HG03521 (cell line): ENCODE measurements around the gene PLCB3.

Source experiments
- ATAC-seq: cut with Tn5 transposase; IDR thresholded peaks from one replicate; pipeline ENCODE4 v1.9.1; 2021; ENCODE audit warnings: mild to moderate bottlenecking, moderate library complexity; ENCODE audit not compliant: unreplicated experiment

PLCB3 gene

DNA sequence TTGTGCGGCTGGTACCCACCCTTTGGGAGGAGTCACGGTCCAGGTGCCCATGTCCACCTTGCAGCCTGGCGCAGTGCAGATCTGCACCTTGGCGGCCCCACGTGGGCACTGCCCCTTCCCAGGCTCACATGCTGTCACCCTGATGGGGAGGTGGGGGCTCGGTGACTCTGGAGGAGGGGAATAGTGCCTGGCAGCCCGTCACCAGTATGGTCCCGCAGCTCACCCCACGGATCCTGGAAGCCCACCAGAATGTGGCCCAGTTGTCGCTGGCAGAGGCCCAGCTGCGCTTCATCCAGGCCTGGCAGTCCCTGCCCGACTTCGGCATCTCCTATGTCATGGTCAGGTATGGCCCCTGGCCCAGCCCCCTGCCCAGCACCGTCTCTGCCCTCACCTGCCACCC, 30.5 kb upstream of the PLCB3 start:
- no peak for ATAC-seq

GRCh38 chr11:64222651-64223000, 28.7 kb upstream of the PLCB3 start:
- ATAC-seq, result no peak

DNA sequence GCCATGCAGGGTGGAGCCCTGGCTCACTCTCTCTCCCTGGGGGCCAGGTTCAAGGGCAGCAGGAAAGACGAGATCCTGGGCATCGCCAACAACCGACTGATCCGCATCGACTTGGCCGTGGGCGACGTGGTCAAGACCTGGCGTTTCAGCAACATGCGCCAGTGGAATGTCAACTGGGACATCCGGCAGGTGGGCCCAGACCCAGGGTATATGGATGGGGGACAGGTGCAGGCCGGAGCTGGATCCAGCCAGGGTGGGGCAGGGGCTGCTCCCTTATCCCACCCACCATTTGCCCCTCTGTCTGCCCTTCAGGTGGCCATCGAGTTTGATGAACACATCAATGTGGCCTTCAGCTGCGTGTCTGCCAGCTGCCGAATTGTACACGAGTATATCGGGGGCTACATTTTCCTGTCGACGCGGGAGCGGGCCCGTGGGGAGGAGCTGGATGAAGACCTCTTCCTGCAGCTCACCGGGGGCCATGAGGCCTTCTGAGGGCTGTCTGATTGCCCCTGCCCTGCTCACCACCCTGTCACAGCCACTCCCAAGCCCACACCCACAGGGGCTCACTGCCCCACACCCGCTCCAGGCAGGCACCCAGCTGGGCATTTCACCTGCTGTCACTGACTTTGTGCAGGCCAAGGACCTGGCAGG, 28.2 kb upstream of the PLCB3 start:
- no peak for ATAC-seq

- no peak for ATAC-seq
These were observed 27.0 kb upstream of the PLCB3 start for GRCh38 chr11:64224151-64224890.

DNA sequence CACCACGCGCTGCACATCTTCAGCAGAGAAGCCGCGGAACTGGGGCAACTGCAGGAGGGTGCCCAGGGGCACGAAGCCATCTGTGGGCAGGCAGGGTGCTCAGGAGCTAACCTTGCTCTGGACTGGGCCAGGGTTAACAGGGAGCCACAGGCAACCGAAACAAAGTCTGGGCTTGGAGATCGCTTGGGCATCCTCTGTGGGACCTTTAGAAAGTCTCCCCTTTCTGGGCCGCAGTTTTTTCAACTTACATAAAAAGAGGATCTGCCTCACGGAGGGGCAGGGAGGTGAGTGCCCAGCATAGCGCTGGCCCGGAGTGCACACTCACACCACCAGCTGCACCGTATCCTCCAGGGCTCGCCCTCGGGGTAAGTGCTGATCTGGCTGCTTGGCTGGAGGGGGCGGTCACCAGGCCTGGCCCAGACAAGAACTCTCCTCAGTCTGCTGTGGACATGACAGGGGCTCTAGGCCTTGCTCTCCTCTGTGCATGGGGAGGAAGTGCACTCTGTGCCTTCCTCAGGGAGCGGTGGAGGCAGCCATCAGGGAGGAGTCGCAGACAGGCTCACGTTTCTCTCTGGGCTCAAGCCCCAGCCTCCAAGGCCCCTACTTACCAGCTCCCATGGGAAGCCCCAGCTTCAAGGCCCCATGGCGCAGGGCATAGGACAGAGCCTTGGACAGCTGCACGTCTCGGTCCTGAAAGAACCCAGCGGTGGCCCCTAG, 26.3 kb upstream of the PLCB3 start:
- ATAC-seq, result no peak

DNA sequence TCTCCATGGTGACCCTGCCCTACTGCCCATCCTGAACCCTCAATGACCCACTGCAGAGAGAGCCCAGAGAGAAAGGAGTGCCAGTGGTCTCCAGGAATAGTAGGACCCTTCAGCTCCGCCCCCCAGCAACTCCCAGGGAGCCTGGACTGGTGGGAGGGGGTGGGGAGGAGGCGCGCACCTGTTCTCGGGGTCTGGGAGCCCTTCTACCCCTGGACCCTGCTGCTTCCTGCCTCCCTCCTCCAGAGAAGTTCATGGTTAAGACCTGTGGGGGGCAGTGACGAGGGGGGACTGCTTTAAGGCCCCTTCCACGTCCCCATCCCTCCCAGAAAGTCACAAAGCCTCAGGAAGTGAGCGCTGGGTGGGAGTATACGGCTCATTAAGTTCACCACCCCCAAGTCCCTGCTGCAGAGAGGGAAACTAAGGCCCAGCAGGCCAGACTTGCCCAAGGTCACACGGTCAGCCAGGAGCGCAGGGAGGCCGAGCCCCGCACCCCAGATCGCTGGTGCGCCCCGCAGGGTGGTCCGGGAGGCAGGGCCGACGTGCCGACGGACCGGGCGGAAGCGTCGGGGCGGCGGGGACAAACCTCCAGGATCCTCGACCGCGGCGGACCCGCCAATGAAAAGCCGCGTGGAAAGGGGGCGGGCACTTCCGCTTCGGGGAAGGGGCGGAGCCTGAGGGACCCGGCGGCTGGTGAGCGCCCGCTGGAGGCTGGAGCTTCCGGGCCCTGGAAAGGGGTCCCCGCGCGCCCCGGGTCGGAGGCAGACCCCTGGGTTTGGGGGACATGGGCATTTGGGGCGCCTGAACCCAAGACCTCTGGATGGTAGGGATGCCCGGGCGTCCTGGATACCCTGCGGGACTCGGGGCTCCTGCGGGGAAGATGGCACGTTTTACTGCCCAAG, 25.5 kb upstream of the PLCB3 start, which contains the start of the genes NUDT22 and TRPT1:
TSS of gene NUDT22 (plus strand) at position 667 of the 899 bp plus-strand sequence. CDS start 379 bp downstream, outside the sequence.
TSS of gene TRPT1 (minus strand) at position 579 of the 899 bp plus-strand sequence. CDS start at position 253, 326 bp downstream.
- ATAC-seq, result peak; percentile 51

DNA sequence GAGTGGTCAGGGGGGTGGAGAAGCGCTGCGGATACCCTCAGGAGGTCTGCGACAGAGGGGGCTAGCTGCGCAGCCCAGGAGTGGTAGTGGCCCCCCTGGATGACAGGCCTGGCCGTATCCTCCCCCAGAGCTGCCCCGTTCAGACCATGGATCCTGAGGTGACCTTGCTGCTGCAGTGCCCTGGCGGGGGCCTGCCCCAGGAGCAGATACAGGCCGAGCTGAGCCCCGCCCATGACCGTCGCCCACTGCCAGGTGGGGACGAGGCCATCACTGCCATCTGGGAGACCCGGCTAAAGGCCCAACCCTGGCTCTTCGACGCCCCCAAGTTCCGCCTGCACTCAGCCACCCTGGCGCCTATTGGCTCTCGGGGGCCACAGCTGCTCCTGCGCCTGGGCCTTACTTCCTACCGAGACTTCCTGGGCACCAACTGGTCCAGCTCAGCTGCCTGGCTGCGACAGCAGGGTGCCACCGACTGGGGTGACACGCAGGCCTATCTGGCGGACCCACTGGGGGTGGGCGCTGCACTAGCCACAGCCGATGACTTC, 24.8 kb upstream of the PLCB3 start:
- no peak for ATAC-seq

DNA sequence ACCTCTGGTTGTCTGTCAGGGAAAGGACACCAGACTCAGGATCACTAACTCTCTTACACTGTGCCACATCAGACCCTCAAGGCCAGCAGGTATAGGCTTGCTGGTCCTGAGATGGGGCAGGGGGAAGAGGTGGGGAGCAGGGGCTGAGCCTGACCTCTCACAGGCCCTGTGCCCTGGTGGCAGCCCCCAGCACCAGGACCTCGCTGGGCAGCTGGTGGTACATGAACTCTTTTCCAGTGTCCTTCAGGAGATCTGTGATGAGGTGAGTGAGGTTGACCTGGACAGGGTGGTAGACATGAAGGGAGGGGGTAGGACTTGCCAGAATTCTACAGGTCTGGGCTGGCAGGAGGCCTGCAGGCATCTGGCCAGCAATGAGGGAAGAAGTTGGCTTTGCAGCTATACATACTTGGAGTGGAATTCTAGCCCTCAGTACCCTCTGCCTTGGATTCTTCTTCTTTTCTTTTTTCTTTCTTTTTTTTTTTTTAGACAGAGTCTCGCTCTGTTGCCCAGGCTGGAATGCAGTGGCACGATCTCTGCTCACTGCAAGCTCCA, 23.8 kb upstream of the PLCB3 start:
- ATAC-seq, result no peak

- ATAC-seq, result no peak
These were observed 22.1 kb upstream of the PLCB3 start for GRCh38 chr11:64229090-64229743.

GRCh38 chr11:64229744-64230170, 21.6 kb upstream of the PLCB3 start:
- ATAC-seq, result no peak

DNA sequence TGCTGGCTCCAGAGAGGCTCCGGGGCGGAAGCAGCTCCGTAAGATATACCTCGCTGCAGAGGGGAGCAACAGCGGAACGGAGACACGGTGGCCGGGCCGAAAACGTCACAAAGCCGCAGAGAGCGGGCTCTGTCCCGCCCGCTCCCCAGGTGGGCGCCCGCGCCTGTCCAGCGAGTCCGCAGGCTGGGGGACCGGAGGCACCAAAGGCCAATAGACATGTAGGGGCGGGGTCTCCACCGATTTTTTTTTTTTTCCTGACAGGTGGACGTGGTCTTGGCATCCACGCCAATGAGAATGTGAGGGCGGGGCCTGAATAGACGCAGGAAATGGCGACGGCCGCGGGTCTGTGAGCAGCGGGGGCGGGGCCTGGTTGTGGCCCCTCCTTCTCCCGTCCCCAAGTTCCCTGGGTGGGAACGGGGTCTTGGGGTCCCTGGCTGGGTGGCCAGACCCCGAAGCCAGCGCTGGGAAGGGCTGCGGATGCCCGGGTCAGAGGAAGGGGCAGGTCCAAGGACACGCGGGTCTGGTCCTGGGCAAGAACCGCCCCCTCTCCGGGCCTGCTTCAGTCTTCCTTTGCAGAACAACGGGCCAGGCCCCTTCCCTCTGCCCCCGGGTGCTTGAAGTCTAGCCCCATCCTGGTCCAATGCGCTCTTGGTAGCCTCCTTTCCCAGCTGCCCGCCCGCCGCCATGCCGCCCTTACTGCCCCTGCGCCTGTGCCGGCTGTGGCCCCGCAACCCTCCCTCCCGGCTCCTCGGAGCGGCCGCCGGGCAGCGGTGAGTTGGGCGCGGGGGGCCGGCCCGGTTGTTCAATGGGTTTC, 21.0 kb upstream of the PLCB3 start, which contains the start of gene DNAJC4:
TSS of gene DNAJC4 (plus strand) at position 378 of the 814 bp plus-strand sequence. CDS start at position 685, 307 bp downstream.
- ATAC-seq, result peak; percentile 37

GRCh38 chr11:64230985-64231365, 20.4 kb upstream of the PLCB3 start:
- no peak for ATAC-seq

GRCh38 chr11:64231546-64231945, 19.8 kb upstream of the PLCB3 start:
- ATAC-seq, result no peak

DNA sequence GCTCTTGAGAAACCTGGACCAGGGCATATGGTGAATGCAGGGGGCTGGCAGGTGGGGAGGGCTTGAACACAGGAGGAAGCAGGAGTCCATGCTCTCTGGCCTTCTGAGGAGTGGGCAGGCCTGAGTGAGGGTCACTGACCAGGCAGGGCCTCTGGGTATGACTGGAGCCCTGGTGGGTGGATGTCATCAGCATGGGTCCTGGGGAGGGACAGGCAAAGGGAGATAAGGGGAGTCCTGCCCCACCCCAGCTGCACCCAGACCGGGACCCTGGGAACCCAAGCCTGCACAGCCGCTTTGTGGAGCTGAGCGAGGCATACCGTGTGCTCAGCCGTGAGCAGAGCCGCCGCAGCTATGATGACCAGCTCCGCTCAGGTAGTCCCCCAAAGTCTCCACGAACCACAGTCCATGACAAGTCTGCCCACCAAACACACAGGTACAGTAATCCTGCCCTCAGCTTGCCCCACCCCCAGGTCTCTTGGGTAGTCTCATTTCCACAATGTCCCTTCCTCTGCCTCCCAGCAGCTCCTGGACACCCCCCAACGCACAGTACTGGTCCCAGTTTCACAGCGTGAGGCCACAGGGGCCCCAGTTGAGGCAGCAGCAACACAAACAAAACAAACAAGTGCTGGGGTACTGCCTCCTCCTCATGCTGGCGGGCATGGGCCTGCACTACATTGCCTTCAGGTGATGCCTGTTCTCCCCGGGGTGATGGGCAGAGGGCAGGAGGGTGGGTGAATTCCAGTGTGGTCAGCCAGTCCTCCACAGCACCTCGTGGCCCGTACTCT, 19.0 kb upstream of the PLCB3 start:
- ATAC-seq, result no peak

GRCh38 chr11:64232967-64233315, 18.4 kb upstream of the PLCB3 start:
- no peak for ATAC-seq

DNA sequence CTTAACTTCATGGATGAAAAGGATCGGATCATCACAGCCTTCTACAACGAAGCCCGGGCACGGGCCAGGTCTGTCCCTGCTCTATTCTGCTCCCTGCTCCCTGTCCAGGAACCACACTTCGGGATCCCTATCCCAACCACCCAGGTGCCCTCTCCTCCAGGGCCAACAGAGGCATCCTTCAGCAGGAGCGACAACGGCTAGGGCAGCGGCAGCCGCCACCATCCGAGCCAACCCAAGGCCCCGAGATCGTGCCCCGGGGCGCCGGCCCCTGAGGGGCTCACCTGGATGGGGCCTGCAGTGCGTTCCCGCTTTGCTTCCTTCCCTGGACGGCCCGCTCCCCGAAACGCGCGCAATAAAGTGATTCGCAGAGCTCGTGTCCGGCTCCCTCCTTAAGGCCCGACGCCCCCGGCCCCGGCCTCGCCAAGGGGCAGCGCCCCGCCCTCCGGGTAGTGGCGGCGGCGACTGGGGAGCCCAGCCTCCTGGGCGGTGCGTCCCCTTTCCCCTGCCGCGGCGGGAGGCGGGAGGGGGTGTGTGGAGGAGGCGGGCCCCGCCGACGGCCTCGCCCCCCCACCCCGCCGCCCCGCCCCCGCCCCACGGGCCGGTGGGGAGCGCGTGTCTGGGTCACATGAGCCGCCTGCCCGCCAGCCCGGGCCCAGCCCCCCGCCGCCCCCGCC, 17.3 kb upstream of the PLCB3 start, which contains the start of gene VEGFB:
TSS of gene VEGFB (plus strand) at position 672 of the 674 bp plus-strand sequence. CDS start 250 bp downstream, outside the sequence.
- ATAC-seq, result peak; percentile 39

GRCh38 chr11:64234647-64235379, 16.5 kb upstream of the PLCB3 start:
- peak; percentile 12 for ATAC-seq
